HG03097 (cell line): Measurements from ENCODE around the gene PFDN5.

Experiments used
- ATAC-seq: cut with Tn5 transposase; IDR thresholded peaks from one replicate; pipeline ENCODE4 v1.9.1; 2021; ENCODE audit not compliant: unreplicated experiment, low FRiP score

Gene PFDN5

DNA sequence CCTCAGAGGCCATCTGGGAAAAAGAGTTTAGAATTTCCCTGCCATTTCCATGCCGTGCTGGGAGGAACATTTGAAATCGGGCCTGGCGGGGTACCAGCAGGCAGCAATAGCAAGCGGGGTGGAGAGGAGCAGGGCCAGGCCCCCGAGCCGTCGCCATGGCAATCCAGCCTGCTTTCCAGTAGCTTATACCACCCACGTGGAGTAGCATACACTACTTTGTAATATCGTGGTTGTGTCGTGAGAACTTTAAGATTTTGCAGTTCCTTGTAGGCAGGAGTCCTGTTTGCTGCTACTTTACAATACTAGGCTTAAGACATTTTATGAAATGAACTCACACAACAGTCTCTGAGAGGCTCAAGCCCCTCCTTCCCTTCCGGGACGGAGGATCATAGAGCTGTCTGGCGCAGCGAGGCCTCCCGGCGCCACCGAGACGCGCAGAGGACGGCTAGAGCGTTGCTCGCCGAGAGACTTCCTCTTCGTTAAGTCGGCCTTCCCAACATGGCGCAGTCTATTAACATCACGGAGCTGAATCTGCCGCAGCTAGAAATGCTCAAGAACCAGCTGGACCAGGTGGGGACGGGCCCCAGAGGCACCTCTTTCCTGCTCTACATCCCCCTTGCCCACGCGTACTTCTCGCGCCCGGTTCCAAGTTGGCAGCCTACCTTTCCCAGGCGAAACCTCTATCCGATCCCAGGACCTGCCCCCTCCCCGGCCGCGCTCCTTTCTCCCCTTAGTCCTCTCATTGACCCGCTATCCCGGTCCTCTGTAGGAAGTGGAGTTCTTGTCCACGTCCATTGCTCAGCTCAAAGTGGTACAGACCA, at the start of gene PFDN5:
TSS of gene PFDN5 (plus strand) at position 473 of the 821 bp plus-strand sequence. CDS start at position 499, 26 bp downstream.
- peak; percentile 67 for ATAC-seq

DNA sequence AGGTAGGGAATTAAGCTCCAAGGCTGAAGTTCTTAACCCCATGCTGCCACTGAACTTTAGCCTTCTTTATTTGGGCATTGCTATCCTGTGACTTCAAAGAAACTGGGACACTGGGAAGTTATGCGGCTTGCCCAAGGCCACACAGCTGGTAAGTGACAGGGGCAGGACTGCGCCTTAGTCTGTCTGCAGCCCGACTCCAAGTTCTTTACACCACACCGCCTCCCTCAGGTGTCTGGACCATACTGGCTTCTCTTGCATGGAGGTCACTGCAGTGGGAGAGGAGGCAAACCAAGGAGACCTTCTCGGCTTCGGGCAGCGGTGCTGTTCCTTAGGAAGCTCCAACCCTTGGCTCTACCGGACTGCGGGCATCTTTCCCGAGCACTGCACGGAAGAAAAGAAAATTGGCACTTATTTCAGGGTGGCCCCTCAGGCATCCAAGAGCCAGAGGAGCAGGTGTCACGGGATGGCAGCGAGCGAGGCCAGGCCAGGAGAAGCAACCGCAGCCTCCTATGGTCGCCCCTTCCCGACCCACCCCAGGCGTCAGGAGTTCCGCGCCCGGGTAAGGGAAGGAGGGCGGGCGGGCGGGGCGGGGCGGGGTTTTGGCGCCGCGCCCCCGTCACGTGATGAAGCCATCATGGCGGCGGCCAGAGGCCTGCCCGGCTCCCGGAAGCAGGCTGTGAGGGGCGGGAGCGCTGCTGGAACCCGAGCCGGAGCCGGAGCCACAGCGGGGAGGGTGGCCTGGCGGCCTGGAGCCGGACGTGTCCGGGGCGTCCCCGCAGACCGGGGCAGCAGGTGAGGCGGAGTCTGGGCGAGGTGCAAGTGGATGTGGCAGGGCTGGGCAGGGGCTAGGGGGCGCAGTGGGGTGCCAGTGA, 43.6 kb upstream of the PFDN5 start:
- peak; percentile 58 for ATAC-seq

DNA sequence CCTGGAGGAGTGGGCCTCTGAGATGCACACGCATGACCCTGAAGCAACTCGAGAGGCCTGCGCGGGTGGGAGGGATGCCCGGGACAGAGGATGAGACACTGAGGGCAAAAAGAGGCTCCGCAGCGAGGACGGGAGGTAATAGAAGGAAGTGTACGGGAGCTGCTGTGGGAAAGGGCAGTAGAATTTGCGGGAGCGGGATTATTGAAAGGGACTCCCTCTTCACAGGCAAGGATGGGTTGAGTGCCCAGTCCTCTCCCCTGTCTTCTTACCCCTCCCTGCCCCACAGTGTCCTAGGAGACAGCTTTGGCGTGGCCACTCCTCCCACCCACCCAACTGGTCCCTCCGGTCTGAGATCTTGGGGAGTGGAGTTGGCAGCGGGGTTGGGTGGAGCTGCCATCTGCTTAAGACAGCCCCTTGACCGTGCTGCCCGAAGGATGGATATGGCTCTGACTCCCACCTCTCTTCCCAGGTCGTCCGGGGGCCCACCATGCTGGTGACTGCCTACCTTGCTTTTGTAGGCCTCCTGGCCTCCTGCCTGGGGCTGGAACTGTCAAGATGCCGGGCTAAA, 42.9 kb upstream of the PFDN5 start:
- peak; percentile 4 for ATAC-seq

DNA sequence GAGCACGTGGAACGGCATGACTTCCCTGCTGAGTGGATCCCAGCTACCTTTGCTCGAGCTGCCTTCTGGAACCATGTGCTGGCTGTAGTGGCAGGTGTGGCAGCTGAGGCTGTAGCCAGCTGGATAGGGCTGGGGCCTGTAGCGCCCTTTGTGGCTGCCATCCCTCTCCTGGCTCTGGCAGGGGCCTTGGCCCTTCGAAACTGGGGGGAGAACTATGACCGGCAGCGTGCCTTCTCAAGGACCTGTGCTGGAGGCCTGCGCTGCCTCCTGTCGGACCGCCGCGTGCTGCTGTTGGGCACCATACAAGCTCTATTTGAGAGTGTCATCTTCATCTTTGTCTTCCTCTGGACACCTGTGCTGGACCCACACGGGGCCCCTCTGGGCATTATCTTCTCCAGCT, 42.0 kb upstream of the PFDN5 start:
- ATAC-seq = no peak

DNA sequence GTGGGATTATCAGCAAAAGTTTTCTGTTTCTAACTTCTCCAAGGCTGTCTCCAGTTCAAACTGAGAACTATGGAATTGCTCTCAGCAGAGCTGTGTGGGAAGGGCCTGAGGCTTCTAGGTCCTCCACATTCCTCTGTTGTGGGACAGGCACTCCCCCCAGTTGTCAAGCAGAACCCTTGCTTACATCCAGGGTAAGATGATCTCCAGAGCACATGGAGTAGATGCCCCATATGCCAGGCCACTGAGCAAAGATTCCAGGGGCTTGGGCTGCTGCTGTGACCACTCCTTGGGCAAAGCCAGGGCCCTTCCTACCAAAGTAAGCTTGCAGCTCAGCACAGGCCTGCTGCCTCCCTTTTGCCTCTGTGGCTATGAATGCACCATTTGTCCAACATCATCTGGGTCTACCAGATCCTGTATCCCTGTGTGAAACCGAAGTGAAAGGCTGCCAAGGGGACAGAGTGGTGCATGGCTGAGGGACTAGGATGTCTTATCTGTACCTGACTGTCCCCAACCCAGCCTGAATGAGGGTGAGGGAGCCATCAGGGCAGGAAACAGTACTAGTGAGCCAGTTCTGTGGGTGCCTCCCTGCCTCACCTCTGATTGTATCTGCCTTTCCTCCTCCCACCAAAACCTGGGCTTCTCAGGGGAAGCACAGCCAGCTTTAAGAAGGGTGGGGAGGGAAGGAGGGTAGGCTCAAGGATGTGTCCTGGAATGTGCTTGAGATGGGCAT, 40.4 kb upstream of the PFDN5 start:
- ATAC-seq = no peak

DNA sequence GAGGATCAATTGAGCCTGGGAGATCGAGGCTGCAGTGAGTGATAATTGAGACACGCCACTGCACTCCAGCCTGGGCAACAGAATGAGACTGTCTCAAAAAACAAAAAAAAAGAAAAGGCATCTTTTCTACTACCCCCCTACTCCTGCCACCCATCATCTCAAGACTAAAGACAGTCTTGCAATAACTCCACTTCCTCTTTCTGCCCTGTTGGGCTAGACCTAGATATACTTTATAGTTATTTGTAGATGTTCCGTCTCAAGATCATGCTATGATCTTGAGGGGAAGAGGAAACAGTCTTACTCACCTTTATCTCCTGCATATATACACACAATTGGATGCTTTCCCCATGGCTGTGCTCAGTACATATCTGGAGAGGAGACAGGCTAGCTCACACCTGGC, 39.3 kb upstream of the PFDN5 start:
- no peak for ATAC-seq

DNA sequence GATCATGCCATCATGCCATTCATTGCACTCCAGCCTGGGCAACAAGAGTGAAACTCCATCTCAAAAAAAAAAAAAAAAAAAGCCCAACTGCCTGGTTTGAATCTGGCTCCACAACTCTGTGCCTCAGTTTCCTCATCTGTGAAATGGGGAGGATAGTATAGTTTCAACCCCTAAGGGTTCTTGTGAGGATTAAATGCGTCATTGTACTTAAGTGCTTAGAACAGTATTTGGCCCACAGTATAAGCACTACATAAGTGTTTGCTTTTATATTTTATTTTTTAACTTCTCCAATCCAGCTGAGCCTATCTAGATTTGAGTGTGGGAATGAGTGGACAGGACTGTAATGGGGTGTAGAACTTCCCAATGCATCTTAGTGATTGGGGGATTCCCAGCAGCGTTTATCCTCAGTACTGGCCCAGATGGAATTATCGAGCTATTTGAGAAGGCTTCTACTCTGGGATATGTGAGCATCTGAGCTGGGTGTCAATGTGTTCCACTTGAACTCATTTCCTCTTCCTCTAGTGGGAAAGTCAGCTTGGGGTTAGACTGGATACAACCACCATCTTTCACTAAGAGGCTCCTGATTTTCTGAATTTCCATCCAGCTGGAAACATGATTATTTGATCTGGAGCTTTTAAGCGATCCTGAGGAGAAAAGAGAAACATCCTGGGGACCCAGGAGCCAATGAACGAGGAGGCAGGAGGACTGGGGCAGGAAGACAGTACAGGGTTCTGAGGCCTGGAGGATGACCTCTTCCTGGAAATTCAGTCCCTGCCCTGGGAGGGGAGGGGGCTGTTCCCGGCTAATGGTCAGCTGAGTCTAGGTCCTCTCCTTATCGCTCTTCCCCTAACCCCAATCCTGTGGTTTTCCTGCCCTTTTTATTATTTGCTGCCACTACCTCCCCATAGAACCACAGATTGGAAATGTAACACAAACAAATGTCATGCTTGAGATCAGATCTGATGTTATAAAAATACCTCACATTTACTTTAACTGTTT, 36.5 kb upstream of the PFDN5 start:
- no peak for ATAC-seq

DNA sequence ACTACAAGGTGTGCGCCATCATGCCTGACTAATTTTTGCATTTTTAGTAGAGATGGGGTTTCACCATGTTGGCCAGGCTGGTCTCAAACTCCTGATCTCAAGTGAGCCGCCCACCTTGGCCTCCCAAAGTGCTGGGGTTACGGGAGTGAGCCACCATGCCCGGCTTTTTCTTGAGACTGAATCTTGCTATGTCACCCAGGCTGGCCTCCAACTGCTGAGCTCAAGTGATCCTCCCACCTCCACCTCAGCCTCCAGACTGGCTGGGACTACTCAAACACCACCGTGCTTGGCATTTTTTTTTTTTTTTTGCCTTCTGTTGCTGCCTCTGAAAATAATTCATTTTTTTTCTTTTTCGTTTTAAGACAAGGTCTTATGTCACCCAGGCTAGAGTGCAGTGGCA, 35.5 kb upstream of the PFDN5 start:
- no peak for ATAC-seq

DNA sequence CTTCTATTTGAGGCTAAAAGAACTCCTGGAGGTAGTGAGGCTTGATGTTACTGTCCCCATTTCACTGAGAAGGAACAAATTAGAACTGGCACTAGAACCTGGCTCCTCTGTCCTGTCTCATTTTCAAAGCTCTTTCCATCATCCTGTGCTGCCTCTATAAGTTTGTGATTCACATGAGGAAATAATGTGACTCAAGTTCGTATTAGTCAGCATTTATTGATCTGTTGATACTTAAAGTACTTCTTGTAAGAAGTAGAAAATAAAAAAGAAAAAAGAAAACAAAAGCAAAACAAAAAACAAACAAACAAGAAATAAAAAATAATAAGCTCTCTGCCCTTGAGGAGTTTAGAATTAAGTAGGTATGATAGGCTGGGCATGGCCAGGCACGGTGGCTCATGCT, 29.6 kb upstream of the PFDN5 start:
- no peak for ATAC-seq

DNA sequence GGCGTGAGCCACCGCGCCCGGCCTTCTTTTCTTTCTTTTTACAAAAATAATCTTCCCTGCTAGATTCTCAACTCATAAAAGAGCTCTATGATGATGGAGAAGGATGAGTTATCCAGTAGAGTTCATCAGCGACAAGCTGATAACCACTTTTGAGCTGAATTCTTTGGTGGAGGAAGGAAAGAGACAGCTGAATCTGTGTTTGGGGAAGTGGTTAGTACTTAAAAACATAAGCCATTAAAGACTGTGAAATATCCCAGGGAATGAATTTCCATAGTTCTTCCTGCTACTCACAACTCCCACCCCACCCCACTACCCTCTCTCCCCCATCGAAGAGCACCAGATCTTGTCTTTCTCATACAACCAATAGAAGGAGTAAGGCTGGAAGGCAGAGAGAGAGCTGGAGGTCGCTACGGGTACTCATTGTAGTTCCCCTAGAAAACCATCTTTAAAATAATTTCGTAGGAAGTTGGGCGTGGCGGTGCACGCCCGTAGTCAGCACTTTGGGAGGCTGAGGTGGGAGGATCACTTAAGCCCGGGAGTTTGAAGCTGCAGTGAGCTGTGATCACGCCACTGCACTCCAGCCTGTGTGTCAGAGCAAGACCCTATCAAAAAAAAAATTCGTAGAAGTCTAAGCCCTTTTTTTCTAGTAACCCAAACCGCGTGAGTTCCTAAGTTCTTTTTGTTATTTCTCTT, 27.9 kb upstream of the PFDN5 start:
- ATAC-seq = no peak

DNA sequence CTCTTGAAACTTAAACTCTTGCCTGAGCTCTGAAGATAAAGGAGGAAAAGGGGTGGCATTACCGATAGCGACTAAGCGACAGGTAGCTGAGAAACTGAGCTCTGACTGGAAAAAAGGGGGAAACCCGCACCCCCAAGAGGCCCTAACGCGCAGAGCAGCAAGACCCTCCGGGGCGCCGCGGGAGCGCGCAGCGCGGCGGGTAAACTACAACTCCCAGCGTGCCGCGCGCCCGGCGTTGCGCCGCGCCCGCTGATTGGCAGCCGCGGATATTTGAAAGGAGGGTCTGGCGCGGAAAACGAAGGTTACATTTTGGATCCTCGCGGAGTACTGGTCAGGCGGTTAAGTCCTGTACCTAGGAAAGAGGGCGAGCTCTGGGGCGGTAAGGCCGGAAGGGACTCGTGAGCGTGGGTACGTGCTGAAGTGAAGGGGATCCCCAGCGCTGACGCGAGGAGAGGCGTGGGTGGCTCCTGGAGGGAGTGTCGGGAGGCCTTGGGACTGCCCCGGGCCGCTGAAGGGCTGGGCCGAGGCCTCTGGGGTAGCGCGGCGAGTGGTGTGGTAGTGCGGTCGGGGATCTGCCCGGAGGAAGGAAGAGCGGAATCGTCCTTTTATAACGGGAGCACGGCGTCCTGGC, 27.2 kb upstream of the PFDN5 start, which contains the start of gene ESPL1:
TSS of gene ESPL1 (plus strand) at position 301 of the 631 bp plus-strand sequence. CDS start 468 bp downstream, outside the sequence.
- ATAC-seq = peak; percentile 76

DNA sequence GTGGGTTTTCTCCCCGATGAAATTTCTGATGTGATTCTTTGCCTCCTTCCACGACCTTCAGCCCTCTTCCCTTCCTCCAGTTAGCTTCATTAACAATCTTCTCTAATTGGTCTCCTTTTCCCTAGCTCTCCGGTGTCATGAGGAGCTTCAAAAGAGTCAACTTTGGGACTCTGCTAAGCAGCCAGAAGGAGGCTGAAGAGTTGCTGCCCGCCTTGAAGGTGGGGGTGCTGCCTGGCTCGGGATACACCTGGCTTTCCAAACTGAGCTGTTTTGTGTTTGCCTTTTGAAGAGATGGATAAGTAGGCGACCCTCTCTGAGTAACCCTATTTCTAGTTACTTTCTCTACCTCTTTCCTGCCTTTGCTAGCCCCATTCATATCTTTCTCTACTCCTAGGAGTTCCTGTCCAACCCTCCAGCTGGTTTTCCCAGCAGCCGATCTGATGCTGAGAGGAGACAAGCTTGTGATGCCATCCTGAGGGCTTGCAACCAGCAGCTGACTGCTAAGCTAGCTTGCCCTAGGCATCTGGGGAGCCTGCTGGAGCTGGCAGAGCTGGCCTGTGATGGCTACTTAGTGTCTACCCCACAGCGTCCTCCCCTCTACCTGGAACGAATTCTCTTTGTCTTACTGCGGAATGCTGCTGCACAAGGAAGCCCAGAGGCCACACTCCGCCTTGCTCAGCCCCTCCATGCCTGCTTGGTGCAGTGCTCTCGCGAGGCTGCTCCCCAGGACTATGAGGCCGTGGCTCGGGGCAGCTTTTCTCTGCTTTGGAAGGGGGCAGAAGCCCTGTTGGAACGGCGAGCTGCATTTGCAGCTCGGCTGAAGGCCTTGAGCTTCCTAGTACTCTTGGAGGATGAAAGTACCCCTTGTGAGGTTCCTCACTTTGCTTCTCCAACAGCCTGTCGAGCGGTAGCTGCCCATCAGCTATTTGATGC, 26.4 kb upstream of the PFDN5 start:
- no peak for ATAC-seq

DNA sequence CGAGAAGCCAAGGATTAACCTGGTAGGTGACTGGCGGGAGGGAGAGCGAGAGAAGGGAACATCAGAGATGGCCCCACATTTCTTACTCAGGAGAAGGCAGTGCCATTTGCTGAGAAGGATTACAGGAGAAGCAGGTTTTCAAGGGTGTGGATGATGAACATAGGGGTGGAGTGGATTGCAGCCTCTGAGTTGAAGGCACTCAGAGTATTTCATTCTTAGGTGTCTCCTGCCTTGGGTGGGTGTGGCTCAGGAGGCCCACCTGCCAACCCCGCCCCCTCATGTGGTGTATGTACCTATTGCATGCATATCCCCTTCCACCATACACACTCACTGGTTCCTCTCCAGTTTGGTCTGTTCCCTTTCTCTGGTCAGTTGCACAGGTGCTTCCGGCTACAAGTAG, 20.9 kb upstream of the PFDN5 start:
- ATAC-seq = no peak

DNA sequence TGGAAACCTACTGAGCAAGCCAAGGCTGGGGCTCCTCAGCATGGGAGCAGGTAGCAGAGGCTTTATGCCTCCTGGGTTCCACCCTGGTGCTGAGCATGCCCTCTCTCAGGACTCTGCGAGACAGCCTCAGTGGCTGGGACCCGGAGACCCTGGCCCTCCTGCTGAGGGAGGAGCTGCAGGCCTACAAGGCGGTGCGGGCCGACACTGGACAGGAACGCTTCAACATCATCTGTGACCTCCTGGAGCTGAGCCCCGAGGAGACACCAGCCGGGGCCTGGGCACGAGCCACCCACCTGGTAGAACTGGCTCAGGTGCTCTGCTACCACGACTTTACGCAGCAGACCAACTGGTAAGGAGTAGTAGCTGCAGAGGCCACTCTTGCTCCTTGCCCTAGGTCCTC, 18.8 kb upstream of the PFDN5 start:
- ATAC-seq = no peak

DNA sequence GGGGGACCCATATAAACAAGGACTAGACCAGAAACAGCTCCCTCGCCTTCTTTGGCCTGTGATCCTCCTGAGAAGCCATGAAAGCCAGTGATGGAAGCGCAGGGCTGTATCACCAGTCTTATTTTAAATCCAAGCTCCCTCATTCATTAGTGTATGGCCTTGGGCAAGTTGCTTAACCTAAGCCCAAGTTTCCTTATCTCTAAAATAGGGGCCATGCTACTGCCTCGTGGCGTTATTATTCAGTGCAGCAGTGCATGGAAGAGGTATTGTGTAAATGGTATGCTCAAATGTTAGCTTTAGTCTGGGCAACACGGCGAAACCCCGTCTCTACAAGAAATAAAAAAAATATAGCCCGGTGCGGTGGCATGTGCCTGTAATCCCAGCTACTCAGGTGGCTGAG, 17.4 kb upstream of the PFDN5 start:
- ATAC-seq = no peak

DNA sequence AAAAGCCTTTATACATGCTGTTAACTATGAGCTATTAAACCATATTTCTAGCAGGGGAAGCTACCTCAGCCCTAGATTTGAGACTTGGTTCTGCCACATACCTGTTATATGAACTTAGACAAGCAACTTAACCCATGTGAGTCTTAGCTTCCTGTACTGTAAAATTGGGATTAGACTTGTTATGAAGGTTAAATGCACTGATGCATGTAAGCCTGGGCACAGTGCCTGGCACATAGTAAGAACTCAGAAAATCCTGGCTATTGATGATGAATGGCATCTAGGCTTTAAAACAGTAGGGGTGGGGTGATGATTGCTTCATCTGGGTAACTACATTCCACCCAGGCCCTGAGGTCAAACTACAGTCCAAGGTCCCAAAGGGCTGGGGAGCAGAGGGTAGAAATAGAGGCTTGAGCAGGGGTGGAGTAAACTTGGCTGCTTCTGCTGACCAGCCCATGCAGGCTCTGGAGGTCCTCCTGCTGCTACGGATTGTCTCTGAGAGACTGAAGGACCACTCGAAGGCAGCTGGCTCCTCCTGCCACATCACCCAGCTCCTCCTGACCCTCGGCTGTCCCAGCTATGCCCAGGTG, 16.0 kb upstream of the PFDN5 start:
- no peak for ATAC-seq
